ENCODE results near the gene ABCG1. TPM values are rescaled to one million over a fixed set of nuclear protein-coding genes. Genes with fewer than 3 reads are reported as not detected.

The ABCG1 gene
- total RNA-seq, 1 experiment from 2014 or later = 5.6 TPM

- Histone ChIP-seq H3F3A (ENCODE audit: insufficient read depth, low read depth) (no peaks in the 10 kb centered on the region), H3K9me2 (ENCODE audit: insufficient read depth) (no peaks in the 10 kb centered on the region), H3K79me2 (ENCODE audit: low read depth) (no peaks in the 10 kb centered on the region), H3K9me3 (ENCODE audit: insufficient read depth, low read depth) (no peaks in the 10 kb centered on the region), H4K20me1 (ENCODE audit: insufficient read depth) (no peaks in the 10 kb centered on the region), H3K27me3 (ENCODE audit: insufficient read depth, low read depth) (no peaks in the 10 kb centered on the region), H2AFZ (no peak overlapping the region), H3K27ac (no peak overlapping the region), H3K4me2 (no peak overlapping the region), H3K4me1 (replicated peaks; ENCODE audit: insufficient read depth) (no peaks in the 10 kb centered on the region), H3K4me3 (no peak overlapping the region), H3K36me3 (ENCODE audit: low read depth) (no peaks in the 10 kb centered on the region)
- no TSS peak for BruUV-seq (replicated peaks)
- intact Hi-C loops (cut with micrococcal nuclease; ENCODE audit: unreplicated experiment) = loop anchor here (5.0 kb wide), 1 partner anchor 89 kb away; no protein-coding TSS in a partner anchor
- ChIA-PET CTCF (no interaction called here), POLR2A (ENCODE audit: unreplicated experiment) (no interaction called here)
- TF ChIP-seq CTCF (conservative IDR thresholded peaks at IDR 0.05) (no peak), EZH2 (IDR thresholded peaks at IDR 0.05; ENCODE audit: low read depth) (no peak)
- DNase-seq = no peak
Observed at GRCh38 chr21:42256316-42256715, 37.4 kb downstream of the ABCG1 start.

GRCh38 chr21:42257091-42257765 is 38.3 kb downstream of the ABCG1 start:
- CTCF ChIA-PET = no interaction called here

More at GRCh38 chr21:42257091-42257765, 38.3 kb downstream of the ABCG1 start:
- POLR2A ChIA-PET (ENCODE audit: unreplicated experiment) = interaction anchor here (0.5 kb wide), 1 partner anchor 80 kb away, joined by 4 read pairs; no protein-coding TSS in a partner anchor
- H3K9me2 ChIP-seq (ENCODE audit: insufficient read depth) = no peaks in the 10 kb centered on the region
- H3F3A ChIP-seq (ENCODE audit: insufficient read depth, low read depth) = no peaks in the 10 kb centered on the region
- no peak for DNase-seq
- no peaks in the 10 kb centered on the region for H3K36me3 ChIP-seq (ENCODE audit: low read depth)
- no peak overlapping the region for H3K4me2 ChIP-seq
- intact Hi-C loops (cut with micrococcal nuclease; ENCODE audit: unreplicated experiment) = loop anchor here (5.0 kb wide), 1 partner anchor 90 kb away; no protein-coding TSS in a partner anchor
- no peak overlapping the region for H3K27ac ChIP-seq
- no peaks in the 10 kb centered on the region for H3K27me3 ChIP-seq (ENCODE audit: insufficient read depth, low read depth)
- no peaks in the 10 kb centered on the region for H3K79me2 ChIP-seq (ENCODE audit: low read depth)
- no peaks in the 10 kb centered on the region for H3K4me1 ChIP-seq (replicated peaks; ENCODE audit: insufficient read depth)
- no peak overlapping the region for H2AFZ ChIP-seq
- H3K4me3 ChIP-seq = no peak overlapping the region
- no peak for TF ChIP-seq CTCF (conservative IDR thresholded peaks at IDR 0.05)
- TF ChIP-seq EZH2 (IDR thresholded peaks at IDR 0.05; ENCODE audit: low read depth) = no peak
- no peaks in the 10 kb centered on the region for H3K9me3 ChIP-seq (ENCODE audit: insufficient read depth, low read depth)
- no peaks in the 10 kb centered on the region for H4K20me1 ChIP-seq (ENCODE audit: insufficient read depth)
- no TSS peak for BruUV-seq (replicated peaks)
